ENCODE data around the gene HBP1. TPM values are rescaled to one million over a fixed set of nuclear protein-coding genes. Genes with fewer than 3 reads are reported as not detected.

HBP1 gene
- total and polyA plus RNA-seq, 2 of the 8 experiments (the other 6 are each of a cell fraction or from before 2014, with no cell fraction given), result 28.9 to 29.2 TPM

DNA sequence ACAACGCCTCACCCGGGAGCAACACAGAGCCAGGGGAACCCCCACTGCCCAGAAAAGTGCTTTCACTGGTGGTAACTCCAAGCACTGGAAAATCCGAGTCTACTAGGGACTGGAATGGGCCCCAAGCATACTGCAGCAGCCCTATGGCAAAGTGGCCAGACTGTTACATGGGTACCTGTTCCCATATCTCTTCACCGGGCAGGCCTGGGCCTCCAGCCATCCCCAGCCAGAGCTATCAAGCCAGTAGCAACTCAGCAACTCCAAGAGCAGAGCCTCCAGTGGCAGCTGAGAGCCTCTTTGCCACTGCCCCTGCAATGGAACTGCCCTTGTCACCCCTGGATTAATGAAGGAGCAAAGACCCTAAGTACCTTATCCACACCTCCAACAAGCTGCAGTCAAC, 73.5 kb downstream of the HBP1 start (continued):
- TF ChIP-seq CHD7 (IDR thresholded peaks at IDR 0.05; ENCODE audit: insufficient replicate concordance, low read length) (no peak), TAF1 (IDR thresholded peaks at IDR 0.05; ENCODE audit: low read depth, low read length) (no peak), RNF2 (IDR thresholded peaks at IDR 0.05; ENCODE audit: borderline replicate concordance, low read depth, low read length, missing control alignments, poor library complexity, severe bottlenecking) (no peak), CREB1 (IDR thresholded peaks at IDR 0.05) (no peak)

All from H1 (cell line).